Stimulated activated CD8-positive, alpha-beta memory T cell treated with anti-CD3 and anti-CD28 coated beads, Interleukin-4, amount 100 ng/mL, for 4 hours (primary cell): Measurements from ENCODE around the gene IKBKG.
"Not testable (repeated sequence)": the region's sequence is repeated elsewhere in the genome, so short reads cannot be mapped to it uniquely, and the experiment has no call there.

ENCODE experiments used
- DNase-seq, 2 donors: peaks; one replicate each; pipeline ENCODE4 v3.0.0-alpha.2; 2020; ENCODE audit warnings: low read depth in 2 of 2, low spot score in 1 of 2

Gene IKBKG

GRCh38 chrX:154558060-154558690 lies 10.8 kb downstream of the IKBKG start:
- DNase-seq: not testable (repeated sequence)

DNA sequence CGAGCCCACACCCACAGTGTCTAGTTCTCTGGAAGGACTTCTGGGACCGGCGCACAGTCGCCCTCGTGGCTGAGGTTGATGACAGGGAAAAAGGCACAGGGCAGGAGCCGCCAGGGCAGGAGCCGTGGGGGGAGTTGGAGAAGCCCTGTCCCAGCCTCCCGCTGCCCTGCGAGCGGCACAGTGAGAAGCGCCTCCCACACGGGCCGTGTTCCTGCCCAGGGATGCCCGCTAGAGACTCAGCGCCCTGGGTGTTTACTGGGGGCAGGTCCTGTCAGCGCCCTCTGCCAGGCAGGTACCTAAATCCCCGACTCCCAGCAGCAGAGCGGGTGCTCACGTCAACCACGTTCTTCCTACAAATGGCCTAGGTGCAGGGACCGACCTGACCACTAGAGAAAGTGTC lies 11.5 kb downstream of the IKBKG start:
- not testable (repeated sequence) for DNase-seq

DNA sequence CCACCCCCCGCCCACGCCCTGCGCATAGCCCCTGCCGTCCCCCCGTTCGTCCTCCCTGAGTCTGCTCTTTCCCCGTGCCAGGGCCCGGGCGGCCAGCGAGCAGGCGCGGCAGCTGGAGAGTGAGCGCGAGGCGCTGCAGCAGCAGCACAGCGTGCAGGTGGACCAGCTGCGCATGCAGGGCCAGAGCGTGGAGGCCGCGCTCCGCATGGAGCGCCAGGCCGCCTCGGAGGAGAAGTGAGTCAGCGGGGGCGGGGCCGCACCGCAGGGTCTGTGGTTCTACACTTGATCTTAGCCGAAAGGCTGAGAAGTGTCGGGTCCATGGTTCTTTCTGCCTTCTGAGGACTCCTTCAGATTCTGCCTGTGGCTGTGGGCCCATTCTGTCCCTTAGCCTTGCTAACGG lies 12.9 kb downstream of the IKBKG start:
- not testable (repeated sequence) for DNase-seq

DNA sequence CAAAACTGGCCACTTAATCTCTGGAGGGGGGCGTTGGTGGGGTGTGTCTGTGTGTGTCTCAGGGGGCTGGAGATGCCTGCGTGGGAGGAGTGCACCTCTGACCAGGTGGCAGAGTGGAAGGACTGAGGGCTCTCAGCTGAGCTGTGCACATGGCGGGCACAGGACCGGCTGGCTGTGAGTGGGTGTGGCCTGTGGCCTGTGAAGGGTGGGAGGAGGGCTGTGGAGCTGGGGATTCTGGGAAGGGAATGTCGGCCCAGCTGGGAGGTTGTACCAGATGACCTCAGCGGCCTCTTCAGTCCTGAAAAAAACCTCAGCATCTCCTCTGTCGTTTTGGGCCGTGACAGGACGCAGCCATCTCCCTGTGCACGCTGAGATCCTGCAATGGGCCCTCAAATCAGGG lies 14.9 kb downstream of the IKBKG start:
- DNase-seq: not testable (repeated sequence)

GRCh38 chrX:154570361-154570760 lies 22.9 kb downstream of the IKBKG start:
- DNase-seq: not testable (repeated sequence)

- not testable (repeated sequence) for DNase-seq
These were observed 25.6 kb downstream of the IKBKG start for GRCh38 chrX:154573061-154573460.

- not testable (repeated sequence) for DNase-seq
These were observed 27.7 kb downstream of the IKBKG start for GRCh38 chrX:154575076-154575475.

- DNase-seq: not testable (repeated sequence)
These were observed 35.6 kb downstream of the IKBKG start for GRCh38 chrX:154582994-154583393.

DNA sequence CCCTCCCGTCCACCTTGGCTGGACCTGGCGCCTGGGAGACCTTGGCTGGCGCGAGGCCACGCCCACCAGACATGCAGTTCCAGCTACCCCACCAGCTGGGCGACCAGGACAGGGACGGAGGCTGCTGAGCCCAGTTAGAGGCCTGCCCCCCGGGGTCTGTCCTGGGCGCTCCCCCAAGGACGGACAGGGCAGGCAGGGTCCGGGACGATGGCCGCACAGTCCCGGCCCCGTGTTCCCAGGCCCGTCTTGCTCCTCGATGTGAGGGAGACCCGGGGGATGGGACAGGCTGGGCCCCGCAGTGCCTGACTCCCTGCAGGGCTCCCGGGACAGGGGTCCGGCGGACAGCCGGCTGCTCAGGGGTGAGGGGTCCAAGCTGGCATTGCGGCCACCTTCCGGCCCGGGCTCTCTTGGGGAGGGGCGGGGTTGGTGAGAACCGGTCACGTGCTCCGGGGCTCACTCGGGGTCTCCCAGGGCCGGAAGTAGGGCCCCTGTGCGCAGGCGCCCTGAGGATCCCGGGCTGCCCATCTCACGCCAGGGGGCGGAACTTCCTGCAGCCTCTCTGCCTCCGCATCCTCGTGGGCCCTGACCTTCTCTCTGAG lies 37.3 kb downstream of the IKBKG start, which contains the start of gene CTAG1A:
CTAG1A (plus strand) TSS at position 549 of the 599 bp plus-strand sequence. CDS start 74 bp downstream, outside the sequence.
- not testable (repeated sequence) for DNase-seq

GRCh38 chrX:154590415-154590814 lies 43.0 kb downstream of the IKBKG start:
- not testable (repeated sequence) for DNase-seq

DNA sequence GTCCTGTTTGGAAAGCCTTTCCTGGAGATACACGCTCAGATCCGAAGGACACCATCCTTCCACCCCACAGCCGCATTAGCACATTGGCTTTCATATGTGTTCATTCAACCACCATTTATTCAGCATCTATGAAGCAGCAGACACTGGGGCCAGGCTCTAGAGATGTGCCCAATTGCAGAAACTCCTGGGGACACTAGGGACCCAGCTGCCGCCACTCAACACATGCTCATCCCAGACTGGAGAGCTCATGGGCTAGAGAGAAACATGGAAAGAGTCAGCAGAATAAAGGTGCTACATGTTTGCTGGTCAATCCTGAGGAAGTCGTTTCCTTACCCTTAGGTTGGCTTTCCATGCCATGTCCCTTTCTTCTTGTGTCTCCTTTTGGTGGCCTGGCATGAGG lies 45.1 kb downstream of the IKBKG start:
- DNase-seq: no peak

GRCh38 chrX:154593201-154593600 lies 45.8 kb downstream of the IKBKG start:
- DNase-seq: no peak

GRCh38 chrX:154594491-154594890 lies 47.1 kb downstream of the IKBKG start:
- DNase-seq: no peak

DNA sequence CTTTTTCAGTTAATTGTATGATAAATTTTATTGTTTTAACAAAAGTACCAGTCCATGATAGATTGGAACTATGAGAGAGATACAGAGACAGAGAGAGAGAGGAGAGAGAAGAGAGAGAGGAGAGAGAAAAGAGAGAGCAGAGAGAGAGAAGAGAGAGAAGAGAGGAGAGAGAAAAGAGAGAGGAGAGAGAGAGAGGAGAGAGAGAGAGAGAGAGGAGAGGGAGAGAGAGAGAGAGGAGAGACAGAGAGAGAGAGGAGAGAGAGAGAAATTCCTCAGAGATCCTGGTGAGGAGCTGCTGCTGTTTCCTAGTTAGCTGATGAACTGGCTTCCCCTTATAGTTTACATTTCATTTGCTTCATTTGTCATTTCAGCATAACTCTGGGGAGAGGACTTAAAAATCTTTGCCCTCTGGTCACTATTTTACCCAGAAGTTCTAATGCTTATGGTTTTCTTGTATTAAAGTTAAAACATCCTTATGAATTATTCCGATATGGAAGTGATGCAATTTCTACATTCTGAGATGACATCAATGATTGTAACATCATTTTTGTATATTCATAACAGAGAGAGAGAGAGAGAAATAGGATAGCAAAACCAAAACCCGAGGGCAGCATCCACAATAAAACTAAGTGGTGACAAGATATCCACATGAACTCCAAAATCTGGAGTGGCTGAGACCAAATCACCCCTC lies 48.3 kb downstream of the IKBKG start:
- no peak for DNase-seq

GRCh38 chrX:154596290-154596929 lies 49.0 kb downstream of the IKBKG start:
- no peak for DNase-seq

- no peak for DNase-seq
These were observed 49.8 kb downstream of the IKBKG start for GRCh38 chrX:154597221-154597620.

GRCh38 chrX:154598656-154599055 lies 51.2 kb downstream of the IKBKG start:
- DNase-seq: no peak

DNA sequence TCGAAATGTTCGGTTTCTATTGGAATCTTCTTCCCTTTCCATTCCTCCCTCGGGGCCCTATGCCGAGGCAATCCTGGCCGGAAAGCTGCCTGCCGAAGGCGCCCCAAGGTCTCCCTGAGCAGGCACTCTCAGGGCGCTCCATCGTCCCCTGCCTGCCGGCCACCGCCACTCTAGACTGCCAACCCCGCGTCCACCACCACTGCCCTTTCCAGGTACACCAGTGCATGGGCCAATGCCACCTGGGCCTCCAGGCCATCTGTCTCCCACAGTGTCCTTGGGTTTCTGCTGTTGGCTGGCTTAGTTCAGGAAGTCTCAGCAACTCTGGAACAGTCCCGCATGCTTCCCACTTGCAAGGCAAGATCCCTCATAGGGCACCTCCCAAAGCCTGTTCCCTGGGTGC lies 52.1 kb downstream of the IKBKG start:
- no peak for DNase-seq

GRCh38 chrX:154600759-154601374 lies 53.4 kb downstream of the IKBKG start:
- no peak for DNase-seq

DNA sequence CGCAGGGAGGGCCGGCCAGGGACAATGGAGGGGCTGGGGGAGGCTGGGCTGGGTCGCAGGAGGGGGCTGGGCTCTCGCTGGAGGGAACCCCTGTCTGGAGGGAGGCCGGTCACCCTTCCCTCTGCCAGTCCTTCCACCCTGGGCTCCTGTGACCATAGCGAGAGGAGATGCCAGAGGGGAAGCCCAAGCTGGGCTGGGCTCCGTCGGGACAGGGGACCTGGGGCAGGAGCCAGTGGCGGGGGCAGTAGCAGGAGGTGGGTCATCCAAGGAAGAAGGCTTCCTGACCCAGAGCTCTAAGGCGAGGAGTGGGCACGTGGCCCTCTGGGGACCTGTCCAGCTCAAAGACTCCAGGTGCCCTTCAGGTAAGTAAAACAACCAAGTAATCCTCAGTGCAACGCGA lies 54.8 kb downstream of the IKBKG start:
- DNase-seq: no peak

DNA sequence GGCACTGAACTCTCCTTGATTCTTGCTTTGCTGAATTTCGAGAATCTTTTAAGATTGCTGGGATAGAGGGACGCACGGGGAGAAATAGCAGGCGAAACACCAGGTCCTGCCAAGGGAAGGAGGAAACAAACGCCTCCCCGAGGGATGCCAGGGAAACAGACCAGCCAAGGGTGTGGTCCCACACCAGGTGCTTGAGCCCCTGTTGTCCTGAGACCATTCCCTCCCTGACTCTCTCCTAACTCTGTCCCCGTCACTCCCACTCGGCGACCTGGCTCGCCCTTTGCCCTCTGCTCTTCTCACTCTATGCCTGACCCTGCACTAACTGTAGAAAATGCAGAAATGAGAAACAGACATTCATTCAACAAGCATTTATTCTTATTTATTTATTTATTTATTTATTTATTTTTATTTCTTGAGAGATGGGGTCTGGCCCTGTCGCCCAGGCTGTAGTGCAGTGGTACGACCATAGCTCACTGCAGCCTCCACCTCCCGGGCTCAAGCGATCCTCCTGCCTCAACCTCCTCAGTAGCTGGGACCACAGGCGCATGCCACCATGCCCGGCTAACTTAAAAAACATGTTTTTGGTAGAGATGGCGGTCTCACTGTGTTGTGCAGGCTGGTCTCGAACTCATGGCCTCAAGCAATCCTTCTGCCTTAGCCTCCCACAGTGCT lies 55.5 kb downstream of the IKBKG start:
- no peak for DNase-seq
